Measurements from ENCODE around the gene SULT1C4.

Gene SULT1C4

GRCh38 chr2:108370080-108370479 lies 7.7 kb upstream of the SULT1C4 start:
- no peak for DNase-seq (ENCODE audit: low spot score)

DNA sequence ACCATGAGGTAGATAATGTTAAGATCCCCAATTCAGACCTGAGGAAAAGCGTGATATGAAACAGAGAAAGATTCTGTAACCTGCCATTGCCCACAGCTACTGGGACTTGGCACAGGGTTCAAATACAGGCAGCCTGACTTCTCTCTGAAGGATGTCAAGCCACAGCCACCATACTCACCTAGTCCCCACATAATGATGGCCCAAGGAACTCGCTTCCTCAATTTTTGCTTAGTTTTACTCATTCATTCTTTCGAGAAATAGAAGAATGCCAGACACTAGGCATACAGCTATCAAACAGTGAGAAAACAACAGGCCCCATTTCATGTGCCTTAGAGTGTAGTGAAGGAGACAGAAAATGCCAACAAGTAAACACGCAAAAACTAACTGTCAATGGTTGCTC lies 980 bp upstream of the SULT1C4 start:
- DNase-seq (ENCODE audit: low spot score), result no peak

DNA sequence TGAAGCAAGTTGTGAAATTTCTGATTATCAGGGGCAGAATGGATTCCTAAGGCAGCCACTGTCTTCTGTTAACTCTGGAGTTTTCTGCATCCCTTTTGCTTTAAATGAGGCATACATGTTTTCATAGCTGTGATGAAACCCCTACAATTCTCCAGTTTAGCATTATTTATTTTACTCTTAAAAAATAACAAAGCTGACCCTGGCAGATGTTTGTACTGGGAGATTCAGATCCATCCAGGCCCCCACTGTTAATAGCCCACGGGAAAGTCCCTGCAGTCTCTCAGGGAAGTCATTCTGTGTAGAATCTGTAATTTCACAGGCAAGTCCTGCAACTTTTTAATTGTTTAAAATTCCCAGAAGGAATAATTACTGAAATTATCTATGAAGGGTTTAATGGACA lies 353 bp upstream of the SULT1C4 start:
- no peak for DNase-seq (ENCODE audit: low spot score)

DNA sequence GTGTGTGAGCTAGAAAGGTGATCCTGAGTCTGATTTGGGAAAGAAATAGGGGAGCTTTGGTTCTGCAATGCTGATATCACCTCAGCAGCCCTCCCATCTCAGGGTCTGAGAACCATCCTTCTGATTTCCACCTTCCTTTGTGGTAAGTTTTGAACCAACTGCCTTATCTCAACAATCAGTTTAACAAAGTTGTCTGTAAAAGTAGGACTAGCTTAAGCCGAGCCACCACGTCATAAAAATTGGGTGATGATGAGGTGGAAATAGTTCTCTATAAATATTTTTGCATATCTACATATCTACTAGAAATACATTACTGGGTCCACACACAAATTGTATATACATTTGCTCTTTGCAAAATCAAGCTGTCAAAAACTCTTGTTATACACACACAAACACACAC lies 1.1 kb downstream of the SULT1C4 start:
- DNase-seq (ENCODE audit: low spot score), result no peak

DNA sequence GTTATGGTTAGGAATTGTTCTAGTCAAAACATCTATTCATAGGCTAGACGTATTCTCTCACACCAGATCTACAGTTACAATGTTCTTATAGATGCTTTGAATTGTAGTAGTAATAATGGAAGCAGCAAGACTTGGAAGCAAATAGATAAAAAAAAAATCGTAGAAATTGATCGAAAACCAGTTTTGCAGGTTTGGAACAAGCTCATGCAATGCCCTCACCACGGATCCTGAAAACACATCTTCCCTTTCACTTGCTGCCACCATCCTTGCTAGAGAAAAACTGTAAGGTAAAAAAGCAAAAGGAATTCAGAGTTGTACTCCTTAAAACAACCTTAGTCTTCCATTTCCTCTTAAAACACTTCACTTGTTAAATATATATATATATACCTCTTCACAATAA lies 4.4 kb downstream of the SULT1C4 start:
- DNase-seq (ENCODE audit: low spot score), result no peak

DNA sequence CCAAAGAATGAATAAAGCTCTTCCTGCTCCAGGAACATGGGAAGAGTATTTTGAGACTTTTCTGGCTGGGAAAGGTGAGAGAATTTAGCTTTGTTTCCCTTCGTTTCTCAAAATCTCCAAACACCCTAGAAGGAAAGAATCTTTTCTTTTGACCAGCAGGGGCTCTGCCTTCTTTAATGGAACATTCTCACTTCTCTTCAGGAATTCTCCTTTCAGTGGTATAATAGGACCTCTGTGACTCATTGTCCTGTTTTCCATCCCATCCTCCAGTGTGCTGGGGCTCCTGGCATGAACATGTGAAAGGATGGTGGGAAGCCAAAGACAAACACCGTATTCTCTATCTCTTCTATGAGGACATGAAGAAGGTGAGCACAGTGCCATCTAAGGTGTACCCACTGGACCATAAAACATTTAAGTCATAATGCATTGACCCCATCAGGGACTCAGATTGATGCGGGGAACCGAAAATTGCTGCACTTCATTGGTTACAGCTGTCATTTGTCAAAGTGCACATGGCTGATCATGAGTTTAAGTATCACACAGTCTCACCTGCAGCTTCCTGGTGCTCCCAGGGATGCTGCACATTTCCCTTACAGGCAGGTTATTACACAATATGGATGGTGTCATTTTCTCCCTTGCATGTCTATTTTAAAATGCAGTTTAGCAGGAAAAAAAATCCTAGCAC lies 5.5 kb downstream of the SULT1C4 start:
- no peak for DNase-seq (ENCODE audit: low spot score)

DNA sequence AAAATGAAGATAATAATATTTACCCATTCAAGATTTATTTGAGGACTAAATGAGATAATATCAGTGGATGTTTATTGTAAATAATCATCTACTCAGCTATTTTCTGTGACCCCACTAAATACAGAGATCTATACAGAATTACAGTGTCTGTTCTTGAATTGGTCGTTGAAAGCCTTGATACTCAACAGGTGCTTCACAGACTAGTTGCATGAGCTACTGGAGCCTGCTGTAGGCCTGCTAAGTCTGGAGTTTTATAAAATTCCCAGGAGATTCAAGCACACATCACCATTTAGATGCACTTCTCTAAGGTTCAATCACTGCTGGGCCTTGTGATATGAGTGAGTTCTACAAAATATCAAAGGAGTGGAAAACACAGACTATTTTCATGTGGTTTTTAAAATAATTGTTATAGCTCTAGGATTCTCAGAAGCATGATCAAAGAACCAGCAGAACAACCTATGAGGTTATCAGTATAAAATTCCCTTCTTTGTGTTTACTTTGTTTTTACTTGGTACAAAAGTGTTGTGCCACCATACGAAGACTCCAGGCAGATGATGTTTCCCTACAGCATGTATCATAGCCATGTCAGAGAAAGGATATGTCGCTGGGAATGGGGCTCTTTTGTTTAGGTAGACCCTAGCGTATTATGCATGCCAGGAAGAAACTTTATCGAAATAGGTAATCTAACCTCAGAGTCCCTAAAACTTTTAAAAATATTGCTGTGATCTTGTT lies 7.1 kb downstream of the SULT1C4 start:
- no peak for DNase-seq (ENCODE audit: low spot score)

DNA sequence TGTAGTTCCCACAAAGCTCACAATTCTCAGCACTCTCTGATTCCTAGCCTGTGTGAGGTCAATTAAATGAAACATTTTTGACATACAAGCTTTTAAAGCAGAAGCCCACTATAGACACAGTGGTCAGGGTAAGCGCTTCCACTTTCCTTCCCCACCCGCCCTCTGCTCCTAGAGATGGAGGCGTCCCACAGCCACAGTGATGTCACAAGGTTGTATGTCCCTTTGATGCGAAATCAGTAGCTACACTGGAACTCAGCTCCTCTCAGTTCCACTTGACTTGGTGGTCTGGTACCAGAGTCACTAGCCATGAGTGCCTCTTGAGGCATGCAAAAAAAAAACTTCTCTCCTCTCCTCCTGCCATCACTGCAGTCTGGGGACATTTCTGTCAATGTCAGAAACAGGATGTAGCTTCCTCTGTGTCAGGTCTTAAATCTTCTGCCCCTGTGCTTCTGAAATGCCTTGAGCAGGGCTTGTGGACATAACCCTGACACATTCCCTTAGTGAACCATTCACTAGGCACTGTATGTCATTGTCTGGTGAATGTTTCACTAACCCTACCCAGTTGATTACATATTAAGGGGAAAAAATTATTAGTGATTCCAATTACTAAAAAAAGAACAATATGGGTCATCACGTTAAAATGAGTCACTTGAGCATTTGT lies 7.8 kb downstream of the SULT1C4 start:
- no peak for DNase-seq (ENCODE audit: low spot score)

- DNase-seq (ENCODE audit: low spot score), result no peak
Observed at GRCh38 chr2:108388045-108388444, 10.3 kb downstream of the SULT1C4 start.

DNA sequence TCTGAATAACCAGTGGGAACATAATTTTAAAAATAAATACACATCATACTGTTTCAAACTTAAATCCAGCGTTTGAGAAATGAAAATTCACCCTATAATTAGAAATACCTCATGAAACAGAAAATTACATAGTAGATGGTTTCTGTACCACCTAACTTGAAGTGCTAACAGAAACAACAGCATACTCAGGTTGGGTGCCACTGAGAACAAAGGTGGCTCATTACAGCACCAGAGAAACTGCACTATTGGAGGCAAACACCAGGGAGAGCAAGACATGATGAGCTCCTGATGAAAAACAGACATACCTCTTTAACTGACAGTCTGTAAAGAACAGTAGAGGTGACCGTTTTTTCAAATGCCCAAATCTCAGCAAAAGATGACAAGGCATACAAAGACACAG lies 12.6 kb downstream of the SULT1C4 start:
- DNase-seq (ENCODE audit: low spot score), result no peak

DNA sequence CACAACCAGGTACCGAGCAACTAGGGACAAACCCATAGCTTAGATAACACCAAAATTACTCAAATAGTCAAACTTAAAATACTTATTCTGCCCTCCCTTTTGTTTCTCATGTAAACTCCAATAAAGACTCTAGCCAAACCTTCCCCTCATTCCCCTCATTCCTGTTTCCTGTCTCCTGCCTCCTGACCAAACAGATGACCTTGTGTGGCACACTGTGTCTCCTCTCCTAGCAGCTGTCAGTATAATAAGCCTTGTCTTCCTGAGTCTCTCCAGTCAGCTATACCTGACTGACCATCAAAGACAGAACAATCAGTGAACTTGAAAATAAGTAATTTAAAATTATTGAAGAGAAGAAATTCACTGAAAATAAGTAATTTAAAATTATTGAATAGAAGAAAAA lies 14.3 kb downstream of the SULT1C4 start:
- DNase-seq (ENCODE audit: low spot score), result no peak

DNA sequence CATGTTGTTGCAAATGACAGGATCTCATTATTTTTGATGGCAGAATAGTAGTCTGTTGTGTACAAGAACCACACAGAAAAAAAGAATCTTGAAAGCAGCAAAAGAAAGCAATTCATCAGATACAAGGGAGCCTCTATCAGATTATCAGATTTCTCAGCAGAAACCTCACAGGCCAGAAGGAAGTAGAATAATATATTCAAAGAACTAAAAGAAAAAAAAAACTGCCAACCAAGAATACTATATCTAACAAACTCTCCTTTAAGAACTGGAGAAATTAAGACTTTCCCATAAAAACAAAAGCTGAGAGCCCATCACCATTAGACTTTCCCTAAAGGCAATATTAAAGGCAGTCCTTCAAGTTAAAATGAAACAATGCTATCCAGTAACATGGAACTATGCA lies 15.4 kb downstream of the SULT1C4 start:
- no peak for DNase-seq (ENCODE audit: low spot score)

DNA sequence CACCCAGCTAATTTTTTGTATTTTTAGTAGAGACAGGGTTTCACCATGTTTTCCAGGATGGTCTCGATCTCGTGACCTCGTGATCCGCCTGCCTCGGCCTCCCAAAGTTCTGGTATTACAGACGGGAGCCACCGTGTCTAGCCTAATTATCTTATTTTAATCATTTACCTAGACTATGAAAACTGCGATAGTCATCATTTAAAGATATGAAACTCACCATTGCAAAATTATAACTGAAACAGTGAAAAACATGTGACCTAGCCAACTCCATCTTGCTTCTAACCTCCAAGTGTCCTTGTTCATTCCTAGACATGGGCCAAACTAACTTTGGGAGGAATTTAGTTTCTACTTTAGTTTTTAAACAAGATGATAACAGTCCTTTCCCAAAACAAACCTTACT lies 17.4 kb downstream of the SULT1C4 start:
- DNase-seq (ENCODE audit: low spot score), result no peak

DNA sequence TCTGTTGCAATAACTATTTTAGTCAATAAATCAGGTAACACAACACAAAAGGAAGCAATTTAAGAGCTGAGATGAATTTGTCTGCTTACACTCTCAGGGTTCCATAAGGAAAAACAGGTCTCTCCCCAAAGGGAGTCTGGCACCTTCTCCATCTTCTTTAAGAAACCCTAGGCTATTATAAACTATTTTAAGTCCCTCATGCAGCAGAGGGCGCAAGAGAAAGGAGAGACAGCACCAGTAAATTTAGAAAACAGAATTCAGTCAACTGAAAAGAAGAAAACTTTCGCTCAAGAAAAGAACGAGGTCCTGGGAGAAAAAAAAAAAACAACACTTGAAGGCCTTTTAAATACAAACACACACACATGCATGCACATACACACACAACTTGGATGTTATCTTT lies 19.1 kb downstream of the SULT1C4 start:
- DNase-seq (ENCODE audit: low spot score), result no peak

DNA sequence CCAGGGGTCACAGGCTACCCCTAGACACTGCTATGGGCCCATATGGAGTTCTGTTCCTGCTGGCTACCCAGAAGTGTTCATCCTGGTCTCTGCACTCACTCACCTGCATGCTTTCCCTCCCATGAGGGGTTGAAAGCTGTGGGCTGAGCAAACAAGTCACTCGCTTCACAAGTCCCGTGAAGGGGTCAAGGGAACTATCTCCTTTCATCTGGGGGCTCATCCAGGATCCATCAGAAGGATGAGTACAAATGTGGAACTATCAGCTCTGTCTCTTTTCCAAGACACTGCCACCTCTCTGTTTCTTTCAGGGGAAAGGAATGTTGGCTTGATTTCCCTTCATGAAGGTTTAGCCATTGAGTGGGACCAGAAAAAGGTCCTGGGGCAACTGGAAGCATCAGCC lies 21.7 kb downstream of the SULT1C4 start:
- no peak for DNase-seq (ENCODE audit: low spot score)

DNA sequence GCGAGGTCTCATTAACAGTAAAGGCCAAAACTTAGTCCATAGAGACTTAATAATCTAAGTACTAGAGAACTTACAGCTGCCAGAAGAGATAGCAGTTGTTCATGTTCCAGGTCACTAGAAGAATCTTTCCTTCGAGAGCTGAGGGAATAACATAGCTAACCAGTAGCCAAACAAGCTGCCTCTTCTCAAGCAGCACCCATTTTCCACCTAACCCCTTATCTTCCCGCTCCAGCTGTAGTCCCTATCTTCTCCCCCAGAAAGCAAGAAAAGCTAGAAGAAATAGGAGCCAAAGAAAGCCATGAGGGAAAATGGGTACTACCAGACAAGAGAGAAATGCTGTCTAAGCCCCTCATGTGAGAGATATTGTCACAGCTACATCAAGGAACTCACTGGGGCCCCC lies 24.0 kb downstream of the SULT1C4 start:
- no peak for DNase-seq (ENCODE audit: low spot score)

- no peak for DNase-seq (ENCODE audit: low spot score)
Observed at GRCh38 chr2:108403494-108403893, 25.7 kb downstream of the SULT1C4 start.

GRCh38 chr2:108404784-108405397 lies 27.1 kb downstream of the SULT1C4 start:
- DNase-seq (ENCODE audit: low spot score), result no peak

- DNase-seq (ENCODE audit: low spot score), result no peak
Observed at GRCh38 chr2:108407864-108408729, 30.3 kb downstream of the SULT1C4 start.

DNA sequence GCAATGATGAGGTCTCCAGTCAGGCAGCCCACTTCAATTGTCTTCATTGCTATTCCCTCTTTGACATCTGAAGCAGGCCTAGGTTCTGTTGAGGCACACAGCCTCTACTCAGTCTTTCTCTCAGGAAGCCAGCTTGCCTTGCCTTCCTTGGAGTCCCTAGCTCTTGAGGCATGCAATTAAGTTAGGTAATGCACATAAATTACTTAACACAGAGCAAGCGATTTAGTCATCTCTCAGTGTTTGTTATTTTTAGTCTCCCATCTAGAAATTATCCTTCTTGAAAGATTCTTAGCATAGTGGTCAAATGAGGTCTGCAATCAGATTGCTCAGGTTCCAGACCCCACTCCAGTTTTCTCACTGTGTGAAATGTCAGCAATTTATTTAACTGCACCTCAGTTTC lies 32.0 kb downstream of the SULT1C4 start:
- no peak for DNase-seq (ENCODE audit: low spot score)

DNA sequence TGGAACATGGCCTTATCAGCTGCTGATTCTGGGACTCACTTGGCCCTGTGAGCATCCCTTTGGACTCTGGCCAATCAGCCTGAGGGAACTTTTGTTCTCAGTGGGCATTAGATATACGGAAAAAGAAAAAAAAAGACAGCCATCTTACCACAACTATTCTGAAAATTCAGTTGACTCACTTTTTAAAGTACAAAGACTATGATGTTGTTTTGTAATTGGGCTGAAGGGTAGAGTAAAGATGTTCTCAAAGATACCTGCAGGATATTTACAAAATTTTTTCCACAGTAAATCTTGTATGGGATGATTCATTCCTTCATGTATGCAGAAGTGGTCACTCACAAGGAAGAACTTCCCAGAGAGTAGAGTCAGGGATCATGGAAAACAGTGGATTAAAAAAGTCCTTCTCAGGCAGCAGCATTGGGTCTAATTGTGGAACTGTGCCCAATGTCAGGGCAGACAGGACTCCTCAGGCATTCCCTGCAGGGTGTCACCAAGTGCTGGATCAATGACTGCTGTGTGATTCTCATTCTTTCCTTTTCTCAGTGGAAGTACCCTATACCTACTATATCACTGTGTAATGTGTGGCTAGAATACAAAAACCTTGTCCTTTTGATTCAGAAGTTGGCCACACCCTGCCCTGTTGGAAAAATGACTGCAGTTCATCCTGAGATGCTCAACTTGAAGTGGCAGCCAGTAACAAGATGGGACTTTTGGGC lies 35.4 kb downstream of the SULT1C4 start:
- DNase-seq (ENCODE audit: low spot score), result no peak
